Gastrocnemius medialis (tissue), 4 donors: Measurements from ENCODE around the gene TUBB1.

Experiments used
- POLR2A ChIP-seq, 2 donors: fragments of 450-650 bp; IDR thresholded peaks; one replicate each; pipeline ENCODE4 v1.6.1; 2017; ENCODE audit warnings: antibody characterized with exemption in 2 of 2, mild to moderate bottlenecking in 2 of 2, moderate library complexity in 2 of 2
- TF ChIP-seq, protein P1 (sequence below), 5 experiments: fragments of 450-650 bp in 3 of 5; fragments of 200-600 bp in 2 of 5; sonication (generic) in 2 of 5; IDR thresholded peaks in 4 of 5; conservative IDR thresholded peaks in 1 of 5; 1 replicate in 4 of 5; 2 replicates in 1 of 5; pipeline ENCODE4 v1.5.1; 2016 to 2019; ENCODE audit warnings: antibody characterized with exemption in 5 of 5, mild to moderate bottlenecking in 3 of 5, moderate library complexity in 3 of 5

- TF ChIP-seq, protein P1, sequence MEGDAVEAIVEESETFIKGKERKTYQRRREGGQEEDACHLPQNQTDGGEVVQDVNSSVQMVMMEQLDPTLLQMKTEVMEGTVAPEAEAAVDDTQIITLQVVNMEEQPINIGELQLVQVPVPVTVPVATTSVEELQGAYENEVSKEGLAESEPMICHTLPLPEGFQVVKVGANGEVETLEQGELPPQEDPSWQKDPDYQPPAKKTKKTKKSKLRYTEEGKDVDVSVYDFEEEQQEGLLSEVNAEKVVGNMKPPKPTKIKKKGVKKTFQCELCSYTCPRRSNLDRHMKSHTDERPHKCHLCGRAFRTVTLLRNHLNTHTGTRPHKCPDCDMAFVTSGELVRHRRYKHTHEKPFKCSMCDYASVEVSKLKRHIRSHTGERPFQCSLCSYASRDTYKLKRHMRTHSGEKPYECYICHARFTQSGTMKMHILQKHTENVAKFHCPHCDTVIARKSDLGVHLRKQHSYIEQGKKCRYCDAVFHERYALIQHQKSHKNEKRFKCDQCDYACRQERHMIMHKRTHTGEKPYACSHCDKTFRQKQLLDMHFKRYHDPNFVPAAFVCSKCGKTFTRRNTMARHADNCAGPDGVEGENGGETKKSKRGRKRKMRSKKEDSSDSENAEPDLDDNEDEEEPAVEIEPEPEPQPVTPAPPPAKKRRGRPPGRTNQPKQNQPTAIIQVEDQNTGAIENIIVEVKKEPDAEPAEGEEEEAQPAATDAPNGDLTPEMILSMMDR (IDR thresholded peaks at IDR 0.05 in 4 of 5, conservative IDR thresholded peaks at IDR 0.05 in 1 of 5) = no peak
- TF ChIP-seq POLR2A (IDR thresholded peaks at IDR 0.05) = no peak
These were observed 46.0 kb upstream of the TUBB1 start for GRCh38 chr20:58973179-58973578.
